GM19468 (cell line): ENCODE measurements around the gene RYR3.
A peak's percentile ranks its signal among the peaks of the same experiment; 100 is the strongest.

Experiments
- ATAC-seq: cut with Tn5 transposase; IDR thresholded peaks from one replicate; pipeline ENCODE4 v1.9.1; 2021; ENCODE audit warnings: mild to moderate bottlenecking, moderate library complexity, moderate number of reproducible peaks; ENCODE audit not compliant: unreplicated experiment; ENCODE audit errors: extremely low read depth

RYR3 gene

DNA sequence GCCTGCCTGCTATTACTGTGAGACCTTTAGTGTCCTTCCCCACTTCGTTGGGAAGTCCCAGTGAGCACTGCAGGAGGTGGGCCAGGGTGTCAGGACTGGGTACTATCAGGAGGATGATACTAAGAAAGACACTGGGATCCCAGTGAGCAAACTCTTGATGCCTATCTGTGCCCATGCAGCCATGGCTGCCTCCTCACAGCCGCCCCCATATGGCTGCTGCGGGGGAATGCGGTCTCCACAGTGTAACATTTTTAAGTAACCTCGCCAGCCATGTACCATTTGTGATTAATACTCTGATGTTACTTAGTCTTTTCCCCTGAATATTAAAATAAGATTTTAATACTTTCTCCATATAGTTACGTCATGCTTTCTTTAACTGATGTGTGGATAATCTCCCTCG is 312.2 kb downstream of the RYR3 start:
- no peak for ATAC-seq

DNA sequence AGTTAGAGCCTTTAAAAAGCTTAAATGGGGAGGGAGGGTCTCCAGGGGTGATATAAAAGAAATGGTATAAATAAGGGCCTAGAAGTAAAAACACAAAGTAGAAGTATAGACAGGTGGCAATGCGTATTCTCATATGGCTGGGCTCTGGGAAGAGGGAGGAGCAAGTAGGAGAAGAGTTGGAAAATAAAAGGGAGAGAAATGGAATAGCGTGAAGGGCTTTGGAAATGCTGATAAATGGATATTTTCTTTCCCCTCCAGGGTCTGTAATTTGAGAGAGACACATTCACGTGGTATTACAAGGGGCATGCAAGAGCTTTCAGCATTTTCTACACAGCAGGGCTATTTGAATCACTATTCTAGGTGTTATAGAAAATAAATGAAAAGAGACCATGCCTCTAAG is 313.7 kb downstream of the RYR3 start:
- no peak for ATAC-seq

DNA sequence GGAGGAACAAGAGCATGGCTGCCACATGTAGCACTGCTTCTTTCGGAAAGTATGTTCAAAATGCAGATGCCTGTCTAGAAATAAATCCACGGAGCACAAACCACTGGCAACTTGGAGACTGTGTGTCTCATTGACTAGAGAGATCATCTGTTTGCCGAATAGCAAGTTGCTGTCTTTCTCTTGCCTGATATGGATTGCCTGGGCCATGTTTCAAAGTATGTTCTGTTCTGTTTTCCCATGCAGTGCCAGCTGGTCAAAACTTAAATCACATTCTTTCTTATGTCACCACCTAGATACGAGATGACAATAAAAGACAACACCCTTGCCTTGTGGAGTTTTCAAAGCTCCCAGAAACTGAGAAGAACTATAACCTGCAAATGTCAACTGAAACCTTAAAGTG is 318.9 kb downstream of the RYR3 start:
- no peak for ATAC-seq

DNA sequence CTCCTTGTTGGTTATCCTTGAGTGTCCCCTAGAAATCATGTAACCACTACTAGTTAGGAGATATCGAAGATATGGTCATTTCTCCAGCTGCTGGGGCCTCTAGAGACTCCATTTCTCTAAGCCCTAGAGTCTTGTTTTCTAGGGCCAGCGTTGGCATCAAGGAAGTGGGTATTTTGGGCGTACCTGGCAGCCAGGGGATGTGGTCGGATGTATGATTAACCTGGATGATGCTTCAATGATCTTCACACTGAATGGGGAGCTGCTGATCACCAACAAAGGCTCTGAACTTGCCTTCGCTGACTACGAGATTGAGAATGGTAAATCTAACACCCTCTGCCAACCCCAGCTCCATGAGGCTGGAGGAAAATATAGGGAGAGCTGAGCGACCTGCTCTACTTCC is 325.5 kb downstream of the RYR3 start:
- no peak for ATAC-seq

DNA sequence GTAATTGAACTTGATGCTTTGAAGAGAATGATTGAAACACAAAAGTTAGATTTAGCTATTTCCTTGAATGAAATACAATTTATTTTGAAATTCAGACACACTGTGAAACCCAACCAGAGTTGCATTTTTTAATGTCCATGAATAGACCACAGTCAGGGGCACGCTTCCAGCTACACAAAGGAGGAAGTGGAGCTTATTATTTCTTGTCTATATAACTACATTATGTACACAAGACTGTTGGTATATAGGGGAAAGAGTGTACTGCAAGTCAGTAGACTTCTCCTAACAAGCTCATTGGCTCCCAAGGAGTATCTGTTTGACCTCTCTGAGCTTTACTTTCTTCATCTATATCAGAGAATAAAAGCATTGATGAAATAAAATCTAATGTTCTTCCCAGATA is 326.2 kb downstream of the RYR3 start:
- no peak for ATAC-seq

DNA sequence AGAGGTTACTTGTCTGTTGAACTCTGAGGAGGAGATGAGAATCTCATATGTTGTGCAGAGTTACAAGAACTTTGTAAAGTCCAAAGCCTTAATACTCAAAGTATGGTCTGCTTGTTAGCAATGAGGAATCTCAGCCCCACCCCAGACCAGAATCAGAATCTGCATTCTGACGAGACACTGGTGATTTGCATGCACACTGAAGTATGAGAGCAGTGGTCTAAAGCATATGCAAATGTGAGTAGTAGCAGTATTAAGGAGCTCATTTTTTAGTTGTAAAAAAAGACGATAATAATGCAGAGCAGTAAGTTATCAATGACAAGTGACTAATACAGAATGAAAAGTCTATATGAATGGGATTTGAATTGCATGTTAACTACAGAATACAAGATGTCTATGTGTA is 327.7 kb downstream of the RYR3 start:
- no peak for ATAC-seq

DNA sequence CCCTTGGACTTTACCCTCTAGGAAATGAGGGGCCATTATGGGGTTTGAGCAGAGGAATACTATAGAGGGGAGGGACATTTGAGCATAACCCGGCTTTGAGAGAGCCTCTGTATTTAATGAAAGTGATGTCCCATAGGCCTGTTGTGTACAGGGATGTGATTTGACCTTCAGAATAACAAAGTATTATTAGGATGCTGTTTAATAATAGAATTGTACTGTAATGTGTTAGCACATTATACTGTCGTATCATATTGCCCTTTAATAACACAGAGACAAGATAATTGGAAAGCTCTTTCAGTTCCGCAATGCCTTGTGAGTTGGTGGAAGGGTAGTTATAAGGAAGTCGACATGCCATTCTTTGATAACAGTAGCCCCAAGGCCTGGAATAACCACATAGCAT is 328.3 kb downstream of the RYR3 start:
- no peak for ATAC-seq

DNA sequence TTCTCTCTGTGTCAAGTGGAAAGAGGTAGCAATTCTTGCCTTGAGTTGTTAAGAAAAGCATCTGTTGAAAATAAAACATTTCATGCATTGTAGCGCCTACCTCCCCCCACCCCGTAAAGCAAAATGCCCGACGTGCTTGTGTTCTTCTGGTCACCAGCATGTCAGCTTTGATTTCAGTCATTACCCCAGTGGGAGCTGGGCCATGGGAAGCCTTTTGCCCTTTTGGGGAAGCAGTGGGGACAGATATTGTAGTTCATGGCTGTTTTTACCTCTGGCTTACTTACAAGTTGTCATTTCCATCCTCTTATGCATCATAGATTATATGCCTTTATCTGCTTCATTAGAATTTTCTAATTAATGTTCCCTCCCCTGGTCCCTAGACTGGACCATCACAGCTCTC is 328.7 kb downstream of the RYR3 start:
- no peak for ATAC-seq

DNA sequence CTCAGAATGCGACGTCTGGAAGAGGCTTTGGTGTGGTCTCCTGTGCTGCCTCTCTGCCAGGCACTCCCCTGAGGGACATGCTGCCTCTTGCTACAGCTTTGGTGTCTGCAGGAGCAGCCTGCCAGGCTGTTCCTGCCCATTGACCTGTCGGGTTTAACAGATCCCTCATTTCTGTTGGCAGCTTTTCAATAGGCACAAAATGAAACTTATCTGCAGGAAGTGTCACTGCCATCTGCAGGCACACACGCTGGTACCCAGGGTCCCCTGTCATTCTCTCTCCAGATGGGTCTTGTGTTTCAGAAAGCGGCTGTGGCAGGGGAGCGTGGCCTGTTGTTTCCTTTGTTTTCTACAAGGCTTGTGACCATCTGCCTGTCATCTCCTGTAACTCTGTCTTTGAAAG is 329.2 kb downstream of the RYR3 start:
- no peak for ATAC-seq

DNA sequence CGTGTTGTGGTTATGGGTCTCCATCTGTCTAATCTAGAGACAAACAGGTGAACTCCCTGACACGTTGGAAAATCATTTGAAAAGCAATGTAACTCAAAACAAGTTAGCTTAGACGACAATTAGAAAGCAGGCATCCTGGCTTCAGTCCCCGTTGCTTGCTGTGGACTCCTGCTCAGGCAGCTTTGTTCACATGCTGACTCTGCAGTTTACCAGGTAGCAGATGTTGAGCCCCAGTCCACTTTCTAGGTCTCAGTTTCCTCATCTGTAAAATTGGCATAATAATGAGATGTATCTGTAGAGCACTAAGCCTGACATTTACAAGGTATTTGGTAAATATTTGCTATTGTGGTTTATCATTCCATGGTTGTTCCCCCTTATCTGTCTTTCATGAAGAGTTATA is 330.3 kb downstream of the RYR3 start:
- no peak for ATAC-seq

DNA sequence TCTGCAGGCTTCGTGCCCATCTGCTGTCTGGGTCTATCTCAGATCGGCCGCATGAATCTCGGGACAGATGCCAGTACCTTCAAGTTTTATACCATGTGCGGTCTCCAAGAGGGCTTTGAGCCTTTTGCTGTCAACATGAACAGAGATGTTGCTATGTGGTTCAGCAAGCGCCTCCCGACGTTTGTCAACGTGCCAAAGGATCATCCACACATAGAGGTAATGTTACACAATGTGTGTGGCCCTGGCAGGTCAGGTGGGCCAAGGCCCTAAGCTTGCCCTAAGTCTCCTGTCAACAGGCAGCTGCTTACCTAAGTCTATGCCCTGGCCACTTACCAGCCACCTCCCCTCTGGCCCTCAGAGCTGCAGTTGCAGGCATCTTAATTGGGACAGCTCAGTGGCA is 333.5 kb downstream of the RYR3 start:
- no peak for ATAC-seq

DNA sequence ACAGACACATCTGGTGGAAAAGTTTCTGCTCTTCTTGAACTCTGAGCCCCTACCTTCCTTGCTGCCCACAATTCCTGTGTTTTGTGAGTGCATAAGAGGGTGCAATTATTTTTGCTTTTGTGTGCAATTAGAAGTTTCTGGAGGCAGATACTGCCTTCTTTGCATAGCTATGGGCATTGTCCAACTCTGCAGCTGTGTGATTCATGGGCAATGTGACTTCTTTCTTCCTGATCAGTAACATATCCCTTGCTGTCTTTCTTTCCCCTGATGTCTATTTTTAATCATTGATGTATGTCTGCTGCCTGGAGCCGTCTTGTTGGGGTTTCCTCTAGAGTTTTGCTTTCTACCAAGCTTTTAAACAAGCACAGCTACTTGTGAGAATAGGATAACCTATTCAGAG is 336.0 kb downstream of the RYR3 start:
- ATAC-seq: no peak

DNA sequence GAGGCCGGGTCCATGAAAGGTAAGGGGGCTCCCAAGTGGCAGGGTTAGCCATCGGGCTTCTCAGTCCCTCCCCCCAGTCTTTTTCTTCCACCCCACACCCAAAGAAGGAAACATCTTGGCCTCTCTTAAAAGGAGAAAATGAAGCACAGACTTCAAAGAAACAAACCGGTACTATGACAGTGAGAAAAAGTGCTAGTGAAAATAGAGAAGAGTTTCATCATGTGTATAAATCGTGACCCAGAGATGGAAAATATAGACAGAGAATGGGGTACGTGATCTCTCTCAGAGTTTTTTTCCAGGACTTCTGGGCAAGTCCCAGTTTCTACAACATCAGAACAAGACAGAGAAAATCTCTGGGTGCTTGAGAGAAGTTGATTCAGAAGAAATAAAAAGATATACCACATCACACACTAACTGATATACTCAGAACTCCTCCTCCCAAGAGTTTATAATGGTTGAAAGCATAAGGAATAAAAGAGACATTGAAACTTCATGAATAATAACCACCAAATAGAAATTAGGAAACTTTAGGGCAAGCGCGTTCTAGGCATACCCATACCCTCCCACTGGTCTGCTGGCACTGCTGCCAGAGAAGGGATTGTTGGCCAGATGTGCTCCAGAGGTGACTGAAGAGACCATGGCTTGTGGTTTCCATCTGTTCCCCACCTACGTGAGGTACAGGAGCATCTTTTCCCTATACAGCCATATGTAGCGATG is 338.6 kb downstream of the RYR3 start:
- no peak for ATAC-seq

DNA sequence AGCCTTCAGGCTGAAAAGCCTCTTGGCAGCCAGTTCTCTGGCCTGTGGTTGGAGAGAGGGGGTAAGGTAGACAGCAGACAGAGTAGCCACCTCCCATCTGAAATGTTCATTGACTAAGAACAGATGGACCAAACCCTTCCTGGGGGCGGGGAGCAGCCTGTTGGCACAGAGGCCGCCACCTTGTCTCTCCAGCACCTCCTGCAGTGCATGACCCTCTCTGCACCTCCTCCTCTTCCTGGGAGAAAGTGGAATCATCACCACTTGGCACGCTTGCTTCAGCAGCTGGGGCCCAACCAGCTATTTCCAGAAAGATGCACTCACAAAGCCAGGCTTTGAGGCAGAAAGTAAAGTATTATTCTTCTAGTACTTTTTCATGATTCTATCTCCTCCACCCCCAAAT is 344.1 kb downstream of the RYR3 start:
- no peak for ATAC-seq

DNA sequence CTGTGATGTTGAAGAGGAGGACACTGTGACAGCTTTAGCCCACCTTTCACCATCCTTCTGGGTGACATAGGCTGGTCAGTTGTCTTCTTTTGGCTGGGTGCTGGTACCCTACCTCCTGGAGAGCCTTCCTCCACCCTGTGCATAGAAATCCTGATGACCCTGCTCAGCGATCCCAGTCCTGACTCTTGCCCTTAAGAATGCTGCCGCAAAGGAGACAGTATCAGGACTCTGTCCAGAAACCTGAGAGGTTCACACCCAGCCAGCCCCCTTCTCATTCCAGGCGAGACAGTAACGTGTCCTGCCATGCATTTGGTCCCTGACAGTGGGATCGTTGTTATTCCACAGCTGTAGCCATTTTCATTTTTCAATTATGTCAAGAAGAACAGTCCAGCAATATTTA is 344.7 kb downstream of the RYR3 start:
- no peak for ATAC-seq

DNA sequence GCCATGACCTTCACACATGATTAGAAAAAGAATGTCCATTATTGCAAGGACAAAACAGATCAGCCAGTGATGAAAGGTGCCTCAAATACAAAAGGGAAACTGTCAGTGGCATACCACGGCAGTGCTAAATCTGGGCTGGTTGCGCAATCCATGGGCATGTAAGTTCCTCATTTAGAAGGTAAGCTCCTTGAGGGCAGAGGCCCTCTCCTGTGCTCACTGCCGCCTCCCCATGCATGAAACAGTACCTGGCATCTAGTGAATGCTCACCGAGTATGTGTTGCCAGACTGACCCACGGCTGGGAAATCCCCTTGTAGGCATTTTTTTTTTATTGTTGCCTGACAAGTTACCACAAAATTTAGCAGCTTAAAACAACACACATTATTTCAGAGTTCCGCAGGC is 345.4 kb downstream of the RYR3 start:
- ATAC-seq: no peak

DNA sequence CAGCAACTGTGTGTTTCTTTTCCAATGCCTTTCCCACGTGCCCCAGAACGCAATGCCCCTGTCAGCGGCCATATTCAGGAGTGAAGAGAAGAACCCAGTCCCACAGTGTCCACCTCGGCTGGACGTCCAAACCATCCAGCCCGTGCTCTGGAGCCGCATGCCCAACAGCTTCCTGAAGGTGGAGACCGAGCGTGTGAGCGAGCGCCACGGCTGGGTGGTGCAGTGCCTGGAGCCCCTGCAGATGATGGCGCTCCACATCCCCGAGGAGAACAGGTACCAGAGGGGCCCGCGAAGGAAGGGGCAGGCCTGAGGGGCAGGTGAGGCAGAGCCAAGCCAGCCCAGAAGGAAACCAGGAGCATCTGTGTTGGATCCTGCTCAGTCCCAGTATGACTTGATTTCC is 349.4 kb downstream of the RYR3 start:
- no peak for ATAC-seq

DNA sequence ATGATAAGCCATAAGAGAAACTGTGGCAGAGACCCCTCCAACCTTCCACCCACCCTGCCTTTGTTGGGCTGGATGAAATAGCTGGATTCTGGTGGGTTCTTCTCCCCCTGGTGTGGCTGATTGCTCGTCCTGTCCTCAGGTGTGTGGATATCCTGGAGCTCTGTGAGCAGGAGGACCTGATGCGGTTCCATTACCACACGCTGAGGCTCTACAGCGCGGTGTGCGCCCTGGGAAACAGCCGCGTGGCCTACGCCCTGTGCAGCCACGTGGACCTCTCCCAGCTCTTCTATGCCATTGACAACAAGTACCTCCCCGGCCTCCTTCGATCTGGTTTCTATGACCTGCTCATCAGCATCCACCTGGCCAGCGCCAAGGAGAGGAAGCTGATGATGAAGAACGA is 351.2 kb downstream of the RYR3 start:
- no peak for ATAC-seq

DNA sequence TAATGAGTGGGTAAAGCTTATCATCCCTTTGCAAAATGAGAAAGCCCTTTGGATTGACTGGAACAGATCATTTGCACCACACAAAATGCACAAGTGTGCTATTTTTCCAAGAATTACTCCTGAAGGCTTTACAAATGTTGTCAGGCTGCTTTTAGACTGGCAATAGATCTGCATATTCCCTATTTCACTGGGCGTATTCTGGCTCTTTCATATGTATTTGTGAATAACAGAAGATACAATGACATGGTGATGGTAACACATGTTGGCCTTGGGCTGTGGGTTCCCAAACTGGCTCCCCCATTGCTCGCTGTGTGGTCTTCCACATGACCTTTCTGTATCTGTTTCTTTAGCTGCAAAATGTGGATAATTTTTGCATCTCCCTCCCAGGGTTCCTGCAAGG is 354.2 kb downstream of the RYR3 start:
- ATAC-seq: no peak

DNA sequence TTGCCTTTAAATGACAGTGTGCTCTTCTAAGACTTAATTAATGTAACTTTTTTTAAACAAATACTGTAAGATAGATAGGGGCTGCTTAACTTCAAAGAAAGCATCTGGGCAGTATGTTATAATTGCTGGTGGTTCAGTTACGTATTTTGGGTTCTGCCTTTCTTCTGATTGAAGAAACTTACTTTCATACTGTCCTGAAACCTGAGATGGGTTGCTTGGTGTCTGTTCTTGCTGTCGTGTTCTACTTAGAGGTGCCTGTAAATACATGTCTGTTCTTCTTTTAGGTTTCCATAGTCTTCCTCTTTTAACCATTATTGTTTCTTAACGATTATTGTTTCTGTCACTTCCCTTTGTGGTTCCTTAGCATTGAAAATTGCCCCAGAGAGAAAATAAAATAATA is 359.8 kb downstream of the RYR3 start:
- no peak for ATAC-seq

DNA sequence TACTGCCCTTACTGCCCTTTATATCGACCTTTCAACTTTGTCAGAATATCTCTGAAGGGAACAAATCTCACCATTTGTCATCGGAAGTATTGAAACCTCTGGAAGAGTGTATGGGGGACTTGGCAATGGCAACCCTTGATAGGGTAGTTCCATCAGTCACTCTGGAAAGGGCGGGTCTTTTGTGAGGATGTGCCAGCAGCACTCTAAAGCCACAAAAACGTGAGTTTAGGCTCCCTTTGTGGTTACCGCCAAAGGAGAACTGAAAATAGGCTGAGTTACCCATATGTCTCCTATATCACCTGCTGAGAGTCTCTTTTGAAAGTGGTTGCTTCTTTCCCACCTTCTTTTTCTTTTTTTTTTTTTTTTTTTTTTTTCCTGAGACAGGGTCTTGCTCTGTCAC is 360.7 kb downstream of the RYR3 start:
- peak; percentile 65 for ATAC-seq

DNA sequence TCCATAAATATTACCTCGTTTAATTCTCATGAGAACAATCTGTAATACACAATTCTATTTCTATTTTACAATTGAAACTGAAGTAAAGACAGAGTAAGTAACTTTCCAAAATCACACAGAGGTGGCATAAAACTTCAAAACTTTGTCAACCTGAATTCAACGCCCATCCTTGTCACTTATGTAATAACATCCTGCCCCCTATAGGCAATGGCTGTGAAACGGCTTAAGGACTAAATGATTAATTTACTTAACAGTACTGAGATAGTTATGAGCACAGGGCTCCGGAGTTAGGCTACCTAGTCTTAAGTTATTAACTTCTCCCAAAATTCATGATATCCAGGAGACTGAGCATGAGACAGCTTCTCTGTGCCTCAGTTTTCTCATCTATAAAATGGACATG is 364.5 kb downstream of the RYR3 start:
- no peak for ATAC-seq
